PC-9 (cell line): ENCODE results near the gene ELOA. TPM values are rescaled to one million over a fixed set of nuclear protein-coding genes. Genes with fewer than 3 reads are reported as not detected.

Source experiments
- BruUV-seq: library from RNA; stranded (reverse); fragments of 400-500 nt; replicated peaks from 2 replicates; lab custom pipeline; 2021; lab: Mats Ljungman, UMichigan
- CTCF ChIA-PET: fragments of 300-600 bp; sonication (Branson Sonifier 250); formaldehyde crosslinking; loops from one replicate; lab custom pipeline; 2022; ENCODE audit warnings: antibody characterized with exemption; lab: Charles Lee
- POLR2A ChIA-PET: fragments of 300-600 bp; sonication (Branson Sonifier 250); formaldehyde crosslinking; loops from one replicate; lab custom pipeline; 2022; ENCODE audit warnings: antibody characterized with exemption; ENCODE audit not compliant: unreplicated experiment; lab: Charles Lee
- DNase-seq, 2 experiments: peaks; one replicate each; pipeline versions ENCODE4 v3.0.0 to v3.0.0-alpha.2; 2015 to 2022; ENCODE audit warnings: mixed read lengths in 1 of 2
- H2AFZ ChIP-seq: fragments of 200-600 bp; sonication (generic); 2 replicates; pipeline ENCODE4 v1.8.1; 2017; ENCODE audit warnings: antibody characterized with exemption
- H3F3A ChIP-seq: fragments of 200-600 bp; sonication (generic); 2 replicates; pipeline ENCODE4 v1.8.1; 2017; ENCODE audit warnings: antibody characterized with exemption, mild to moderate bottlenecking, low read depth; ENCODE audit not compliant: insufficient read depth
- H3K27ac ChIP-seq: fragments of 200-600 bp; sonication (generic); 2 replicates; pipeline ENCODE4 v1.6.1; 2016; ENCODE audit warnings: mixed run types
- H3K27me3 ChIP-seq: fragments of 200-600 bp; sonication (generic); 2 replicates; pipeline ENCODE4 v1.6.1; 2016; ENCODE audit warnings: low read depth, mixed run types; ENCODE audit not compliant: insufficient read depth
- H3K36me3 ChIP-seq: fragments of 200-600 bp; sonication (generic); 2 replicates; pipeline ENCODE4 v1.6.1; 2016; ENCODE audit warnings: low read depth, mixed run types
- H3K4me1 ChIP-seq: fragments of 200-600 bp; sonication (generic); replicated peaks from 2 replicates; pipeline ENCODE4 v1.6.1; 2016; ENCODE audit warnings: mixed run types; ENCODE audit not compliant: insufficient read depth
- H3K4me2 ChIP-seq: fragments of 200-600 bp; sonication (generic); 2 replicates; pipeline ENCODE4 v1.6.1; 2017; ENCODE audit warnings: mixed run types
- H3K4me3 ChIP-seq: fragments of 200-600 bp; sonication (generic); 2 replicates; pipeline ENCODE4 v1.6.1; 2016; ENCODE audit warnings: mixed run types
- H3K79me2 ChIP-seq: fragments of 200-600 bp; sonication (generic); 2 replicates; pipeline ENCODE4 v1.6.1; 2017; ENCODE audit warnings: low read depth, mixed run types
- H3K9me2 ChIP-seq: fragments of 200-600 bp; sonication (generic); 2 replicates; pipeline ENCODE4 v1.8.1; 2017; ENCODE audit warnings: mild to moderate bottlenecking; ENCODE audit not compliant: insufficient read depth
- H3K9me3 ChIP-seq: fragments of 200-600 bp; sonication (generic); 2 replicates; pipeline ENCODE4 v1.8.1; 2016; ENCODE audit warnings: low read depth; ENCODE audit not compliant: insufficient read depth
- H4K20me1 ChIP-seq: fragments of 200-600 bp; sonication (generic); 2 replicates; pipeline ENCODE4 v1.8.1; 2017; ENCODE audit not compliant: insufficient read depth
- CTCF ChIP-seq: fragments of 200-600 bp; sonication (generic); conservative IDR thresholded peaks from 2 replicates; pipeline ENCODE4 v1.6.1; 2017; ENCODE audit warnings: mixed run types, antibody characterized with exemption, mild to moderate bottlenecking, moderate library complexity
- EZH2 ChIP-seq: fragments of 200-600 bp; sonication (generic); IDR thresholded peaks from 2 replicates; pipeline ENCODE4 v1.8.0; 2017; ENCODE audit warnings: antibody characterized with exemption, low read depth
- intact Hi-C: fragments of 100-400 bp; cut with micrococcal nuclease; formaldehyde crosslinking; loops from one replicate; pipeline ENCODE4 v1.10.0; 2022; ENCODE audit not compliant: unreplicated experiment
- total RNA-seq: library from RNA; stranded (reverse); gene quantifications from 2 replicates; pipeline ENCODE4 v1.2.3, GENCODE V29; 2021

Gene ELOA
- total RNA-seq, 1 experiment from 2014 or later: 26.2 TPM

DNA sequence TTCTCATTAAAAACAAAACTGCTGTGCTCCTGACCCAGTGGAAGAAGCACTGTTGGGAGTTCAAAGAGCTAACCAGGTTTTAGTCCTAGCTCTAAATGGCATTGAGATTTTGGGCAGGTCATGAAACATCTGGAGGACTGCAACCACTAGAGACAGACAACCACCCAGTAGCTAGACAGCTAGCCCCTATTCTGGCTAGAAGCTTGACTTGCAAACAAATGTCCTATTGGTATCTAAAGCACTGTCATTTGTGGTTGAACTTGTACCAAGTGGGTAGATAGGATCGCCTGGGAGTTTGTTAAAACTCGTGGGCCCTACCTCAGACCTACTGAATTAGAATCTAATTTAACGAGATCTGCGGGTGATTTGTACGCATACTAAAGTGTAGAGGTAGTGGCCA is 44.8 kb upstream of the ELOA start:
- H2AFZ ChIP-seq: no peak overlapping the region
- no peaks in the 10 kb centered on the region for H3K27me3 ChIP-seq
- no peak overlapping the region for H3K4me3 ChIP-seq
- TF ChIP-seq EZH2 (no peak), CTCF (no peak)
- peaks cover 36% of the 10 kb centered on the region for H3K36me3 ChIP-seq
- H3F3A ChIP-seq: peaks cover 48% of the 10 kb centered on the region
- no peaks in the 10 kb centered on the region for H3K9me2 ChIP-seq
- no peak for DNase-seq
- peaks cover 19% of the 10 kb centered on the region for H3K4me1 ChIP-seq
- H3K4me2 ChIP-seq: no peak overlapping the region
- BruUV-seq: no TSS peak
- H4K20me1 ChIP-seq: peaks cover 92% of the 10 kb centered on the region
- no peak overlapping the region for H3K27ac ChIP-seq
- ChIA-PET CTCF (no interaction called here), POLR2A (interaction anchor here (0.6 to 0.7 kb wide), 2 partner anchors 45 to 289 kb away, joined by 3 to 9 read pairs; partner anchors contain the start of gene ELOA)
- no peaks in the 10 kb centered on the region for H3K9me3 ChIP-seq
- intact Hi-C loops: no loop called here
- peaks cover 67% of the 10 kb centered on the region for H3K79me2 ChIP-seq

DNA sequence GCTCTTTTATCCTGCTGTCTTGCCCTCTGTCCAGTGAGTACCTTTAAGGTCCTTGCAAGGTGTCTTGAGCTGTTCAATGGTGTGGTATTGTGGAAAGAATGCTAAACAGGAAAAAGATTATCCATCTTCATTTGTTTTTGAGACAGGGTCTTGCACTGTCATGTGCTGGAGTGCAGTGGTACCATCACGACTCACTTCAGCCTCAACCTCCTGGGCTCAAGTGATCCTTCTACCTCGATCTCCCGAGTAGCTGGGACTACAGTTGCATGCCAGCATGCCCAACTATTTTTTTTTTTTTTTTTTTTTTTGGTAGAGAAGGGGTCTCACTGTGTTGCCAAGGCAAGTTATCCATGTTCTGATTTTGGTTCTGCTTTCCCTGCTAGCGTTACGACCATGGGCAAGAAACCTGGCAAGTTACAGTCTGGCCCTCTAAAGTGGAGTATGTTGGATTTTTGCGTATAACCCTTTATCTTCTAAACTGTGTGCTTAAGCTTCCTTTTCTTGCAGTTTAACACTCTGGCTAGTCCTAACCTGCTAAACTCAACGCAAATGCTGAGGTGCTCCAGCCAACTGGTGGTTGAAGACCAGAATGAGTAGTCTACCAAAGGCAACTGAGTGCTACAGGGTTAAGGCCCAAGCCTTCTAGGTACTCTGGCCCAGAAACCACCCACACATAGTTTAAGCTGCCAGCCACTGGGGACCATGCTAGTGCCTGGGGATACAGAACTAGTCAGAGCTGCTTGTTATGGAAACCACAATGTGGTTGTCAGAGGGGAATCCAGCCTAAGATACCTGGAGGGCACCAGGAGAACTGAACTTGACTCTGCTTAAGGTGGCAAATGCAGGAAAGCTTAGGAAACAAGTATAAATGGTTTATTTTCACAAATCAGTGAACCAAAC is 43.7 kb upstream of the ELOA start:
- peaks cover 81% of the 10 kb centered on the region for H4K20me1 ChIP-seq
- no peaks in the 10 kb centered on the region for H3K9me2 ChIP-seq
- H3K79me2 ChIP-seq: peaks cover 57% of the 10 kb centered on the region
- ChIA-PET POLR2A (interaction anchor here (0.6 kb wide), 1 partner anchor 44 kb away, joined by 3 read pairs; the partner anchor contains the start of gene ELOA), CTCF (no interaction called here)
- peaks cover 27% of the 10 kb centered on the region for H3K36me3 ChIP-seq
- H3K27ac ChIP-seq: no peak overlapping the region
- H3K4me2 ChIP-seq: no peak overlapping the region
- no peak for TF ChIP-seq EZH2
- H3K9me3 ChIP-seq: no peaks in the 10 kb centered on the region
- BruUV-seq: no TSS peak
- no peak overlapping the region for H2AFZ ChIP-seq
- peaks cover 10% of the 10 kb centered on the region; the same call in 1 of the 2 replicates for H3K4me1 ChIP-seq
- no peaks in the 10 kb centered on the region for H3K27me3 ChIP-seq
- no peak overlapping the region for H3K4me3 ChIP-seq
- intact Hi-C loops: no loop called here
- peaks cover 44% of the 10 kb centered on the region for H3F3A ChIP-seq
- no peak for DNase-seq

DNA sequence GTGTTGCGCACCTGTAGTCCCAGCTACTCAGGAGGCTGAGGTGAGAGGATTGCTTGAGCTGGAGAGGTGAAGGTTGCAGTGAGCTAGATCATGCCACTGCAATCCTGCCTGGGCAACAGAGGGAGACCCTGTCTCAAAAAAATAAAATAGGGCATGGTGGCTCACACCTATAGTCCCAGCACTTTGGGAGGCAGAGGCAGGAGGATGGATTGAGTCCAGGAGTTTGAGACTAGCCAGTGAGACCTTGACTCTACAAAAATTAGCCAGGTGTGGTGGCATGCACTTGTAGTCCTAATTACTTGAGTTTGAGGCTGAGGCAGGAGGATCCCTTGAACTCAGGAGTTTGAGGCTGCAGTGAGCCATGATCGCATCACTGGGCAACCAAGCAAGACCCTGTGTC is 42.0 kb upstream of the ELOA start:
- ChIA-PET POLR2A (no interaction called here), CTCF (no interaction called here)
- H2AFZ ChIP-seq: no peak overlapping the region
- TF ChIP-seq EZH2 (no peak), CTCF (no peak)
- H4K20me1 ChIP-seq: peaks cover 63% of the 10 kb centered on the region
- peaks cover 12% of the 10 kb centered on the region; the same call in 1 of the 2 replicates for H3K36me3 ChIP-seq
- DNase-seq: no peak
- no peak overlapping the region for H3K27ac ChIP-seq
- peaks cover 36% of the 10 kb centered on the region for H3F3A ChIP-seq
- H3K9me2 ChIP-seq: no peaks in the 10 kb centered on the region
- no peak overlapping the region for H3K4me2 ChIP-seq
- intact Hi-C loops: no loop called here
- H3K4me3 ChIP-seq: no peak overlapping the region
- no peaks in the 10 kb centered on the region for H3K9me3 ChIP-seq
- no peaks in the 10 kb centered on the region for H3K4me1 ChIP-seq
- no TSS peak for BruUV-seq
- no peaks in the 10 kb centered on the region for H3K27me3 ChIP-seq
- peaks cover 39% of the 10 kb centered on the region for H3K79me2 ChIP-seq
